KOPT-K1 (cell line): ENCODE measurements around the gene NTM.

ENCODE experiments used
- H3K27ac ChIP-seq: fragments of 200-600 bp; sonication (generic); 2 replicates; pipeline ENCODE4 v1.5.1; 2016; ENCODE audit warnings: antibody characterized with exemption, mild to moderate bottlenecking, low read depth, low read length; ENCODE audit not compliant: poor library complexity, severe bottlenecking
- H3K36me3 ChIP-seq: fragments of 200-600 bp; sonication (generic); 2 replicates; pipeline ENCODE4 v1.5.1; 2017; ENCODE audit warnings: antibody characterized with exemption, mild to moderate bottlenecking, low read length, moderate library complexity; ENCODE audit not compliant: insufficient read depth
- H3K9me3 ChIP-seq: fragments of 200-600 bp; sonication (generic); 2 replicates; pipeline ENCODE4 v1.5.1; 2017; ENCODE audit warnings: antibody characterized with exemption, low read length, mild to moderate bottlenecking; ENCODE audit not compliant: insufficient read depth, poor library complexity, severe bottlenecking

The NTM gene

DNA sequence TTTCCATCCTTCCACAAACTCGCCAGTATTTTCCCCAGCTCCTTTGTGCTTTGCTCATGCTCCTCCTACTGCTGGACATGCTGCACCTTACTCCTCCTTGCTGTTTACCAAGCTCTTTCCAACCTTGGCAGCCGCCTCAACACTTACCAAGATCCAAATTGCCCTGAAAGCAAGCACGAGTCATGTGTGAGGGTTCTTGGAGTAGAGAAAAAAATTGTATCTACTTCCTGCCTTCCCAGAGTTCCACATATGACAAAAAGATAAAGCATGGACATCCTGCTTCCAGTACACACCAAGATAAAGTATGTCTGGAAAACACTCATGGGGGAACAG, 767.5 kb downstream of the NTM start:
- Histone ChIP-seq H3K27ac (no peak overlapping the region), H3K36me3 (no peaks in the 10 kb centered on the region), H3K9me3 (no peaks in the 10 kb centered on the region)

DNA sequence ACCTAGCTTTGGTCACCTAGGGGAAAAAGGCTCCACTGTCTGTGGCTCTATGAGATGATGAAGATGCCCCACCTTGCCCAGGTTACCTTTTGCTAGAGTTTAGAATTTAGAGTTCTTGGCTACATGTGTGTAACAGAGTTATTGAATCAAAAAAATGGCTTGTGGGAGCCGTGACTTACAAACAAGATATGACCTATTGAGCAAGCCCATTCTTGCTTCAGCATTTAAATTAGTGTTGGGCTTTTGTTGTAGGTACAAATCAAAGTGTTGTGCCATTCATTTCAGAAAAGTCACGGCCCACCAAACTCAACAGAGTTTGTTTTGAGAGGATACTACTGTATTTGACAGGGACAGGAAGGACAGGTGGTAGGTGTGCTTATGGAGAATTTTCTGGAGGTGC, 768.8 kb downstream of the NTM start:
- Histone ChIP-seq H3K36me3 (no peaks in the 10 kb centered on the region), H3K9me3 (no peaks in the 10 kb centered on the region), H3K27ac (no peak overlapping the region)

- Histone ChIP-seq H3K27ac (no peak overlapping the region), H3K9me3 (no peaks in the 10 kb centered on the region), H3K36me3 (no peaks in the 10 kb centered on the region)
Measured at GRCh38 chr11:132140056-132140455, 769.6 kb downstream of the NTM start.

DNA sequence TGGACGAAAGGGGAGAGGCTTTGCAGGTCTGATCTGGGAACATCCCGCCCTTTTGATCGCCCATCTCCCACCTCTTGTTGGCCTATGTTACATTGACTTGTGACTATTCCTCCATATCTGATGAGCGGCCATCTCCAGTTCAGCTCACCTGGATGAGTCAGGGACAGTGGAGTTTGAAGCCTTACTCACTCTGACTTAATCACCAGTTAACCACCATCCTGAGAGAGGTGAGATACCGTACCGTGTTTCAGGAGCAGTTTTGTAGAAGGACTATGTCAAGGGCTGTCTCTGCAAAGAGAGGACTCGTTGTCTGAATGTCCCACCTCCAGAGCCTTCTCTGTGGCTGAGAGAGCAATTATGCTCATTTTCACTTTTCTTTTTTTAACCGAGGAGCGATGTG, 771.7 kb downstream of the NTM start:
- Histone ChIP-seq H3K9me3 (no peaks in the 10 kb centered on the region), H3K27ac (no peak overlapping the region), H3K36me3 (no peaks in the 10 kb centered on the region)

DNA sequence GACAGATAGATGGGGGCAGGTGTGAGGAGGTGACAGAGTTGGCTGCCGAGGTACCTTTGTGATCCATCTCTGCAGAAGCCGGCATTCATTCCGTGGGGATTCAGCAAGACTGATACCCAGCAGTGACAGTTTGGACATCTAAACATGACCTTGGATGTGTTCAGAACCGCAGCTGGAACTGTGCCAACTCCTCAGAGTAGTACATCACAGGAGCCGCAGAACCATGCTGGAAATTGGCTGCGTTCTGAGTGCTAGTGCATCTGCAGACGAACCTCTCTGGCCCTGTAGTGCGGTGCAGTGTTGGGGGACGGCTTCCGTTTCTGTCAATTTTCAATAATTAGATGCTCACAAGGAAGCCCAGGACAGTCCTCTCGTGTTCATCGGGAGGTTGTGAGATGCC, 772.1 kb downstream of the NTM start:
- no peaks in the 10 kb centered on the region for H3K9me3 ChIP-seq
- no peaks in the 10 kb centered on the region for H3K36me3 ChIP-seq
- no peak overlapping the region for H3K27ac ChIP-seq

DNA sequence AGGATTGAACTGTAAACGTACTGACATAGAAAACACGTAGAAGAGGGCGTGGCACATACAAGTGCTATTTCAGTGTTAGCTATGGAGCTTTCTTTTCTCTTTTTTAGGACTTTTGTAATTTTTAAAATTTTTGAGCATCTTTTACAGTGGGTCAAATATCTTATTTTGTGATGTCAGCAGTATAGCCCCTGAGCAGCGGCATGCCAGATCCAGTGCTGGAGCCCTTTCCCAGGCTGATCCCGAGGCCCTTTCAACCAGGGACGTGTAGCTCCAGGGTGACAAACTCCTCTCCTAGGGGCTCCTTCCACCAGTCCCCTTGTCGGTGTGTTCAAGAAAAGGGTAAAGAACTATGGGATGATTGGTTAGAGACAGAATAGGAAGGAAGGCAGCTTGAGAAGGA, 777.0 kb downstream of the NTM start:
- Histone ChIP-seq H3K36me3 (no peaks in the 10 kb centered on the region), H3K9me3 (no peaks in the 10 kb centered on the region), H3K27ac (no peak overlapping the region)

DNA sequence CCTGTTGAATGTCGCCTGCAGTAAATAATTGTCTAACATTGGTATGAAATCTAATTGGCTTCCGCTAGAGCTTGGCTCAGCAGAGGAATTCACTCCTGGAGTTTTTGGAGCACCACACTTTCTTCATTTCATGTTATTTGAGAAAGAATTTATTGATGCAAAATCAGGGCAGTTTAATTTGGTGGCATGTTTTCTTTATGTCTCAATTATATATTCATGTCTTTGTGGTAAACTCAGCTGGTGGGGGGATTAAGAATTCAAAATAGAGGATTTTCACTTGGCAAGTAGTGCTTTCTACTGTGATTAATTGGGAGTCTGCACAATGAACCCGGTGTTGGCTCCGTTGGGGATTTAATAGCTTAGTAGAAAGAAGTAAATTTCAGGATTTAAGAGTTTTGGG, 784.4 kb downstream of the NTM start:
- H3K9me3 ChIP-seq, result no peaks in the 10 kb centered on the region
- no peak overlapping the region for H3K27ac ChIP-seq
- no peaks in the 10 kb centered on the region for H3K36me3 ChIP-seq

DNA sequence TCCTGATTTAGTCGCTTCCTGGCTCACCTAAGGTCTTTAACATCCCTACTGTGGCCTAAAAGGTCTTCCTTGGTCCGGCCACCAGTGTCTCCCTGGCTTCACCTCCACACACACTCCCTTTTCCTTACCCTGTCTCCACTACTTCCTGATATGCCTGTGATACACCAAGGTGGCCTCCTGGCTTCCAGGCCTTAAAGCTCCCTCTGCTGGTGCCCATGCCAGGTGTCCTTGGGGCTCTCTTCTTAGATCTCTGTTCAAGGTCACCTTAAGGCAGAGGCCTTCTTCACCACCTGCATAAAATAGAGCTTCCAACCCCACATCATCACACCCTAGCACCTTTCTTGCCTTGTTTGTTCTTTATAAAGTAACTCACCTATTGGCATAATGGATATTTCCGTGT, 787.7 kb downstream of the NTM start:
- H3K9me3 ChIP-seq, result no peaks in the 10 kb centered on the region
- H3K27ac ChIP-seq, result no peak overlapping the region
- no peaks in the 10 kb centered on the region for H3K36me3 ChIP-seq

- Histone ChIP-seq H3K9me3 (no peaks in the 10 kb centered on the region), H3K36me3 (no peaks in the 10 kb centered on the region), H3K27ac (no peak overlapping the region)
Measured at GRCh38 chr11:132158696-132159095, 788.3 kb downstream of the NTM start.

- Histone ChIP-seq H3K27ac (no peak overlapping the region), H3K9me3 (no peaks in the 10 kb centered on the region), H3K36me3 (no peaks in the 10 kb centered on the region)
Measured at GRCh38 chr11:132161403-132162078, 791.1 kb downstream of the NTM start.

GRCh38 chr11:132168344-132168981, 798.0 kb downstream of the NTM start:
- Histone ChIP-seq H3K27ac (no peak overlapping the region), H3K9me3 (no peaks in the 10 kb centered on the region), H3K36me3 (no peaks in the 10 kb centered on the region)

- H3K36me3 ChIP-seq, result no peaks in the 10 kb centered on the region
- H3K27ac ChIP-seq, result no peak overlapping the region
- no peaks in the 10 kb centered on the region for H3K9me3 ChIP-seq
Measured at GRCh38 chr11:132171031-132171430, 800.6 kb downstream of the NTM start.

DNA sequence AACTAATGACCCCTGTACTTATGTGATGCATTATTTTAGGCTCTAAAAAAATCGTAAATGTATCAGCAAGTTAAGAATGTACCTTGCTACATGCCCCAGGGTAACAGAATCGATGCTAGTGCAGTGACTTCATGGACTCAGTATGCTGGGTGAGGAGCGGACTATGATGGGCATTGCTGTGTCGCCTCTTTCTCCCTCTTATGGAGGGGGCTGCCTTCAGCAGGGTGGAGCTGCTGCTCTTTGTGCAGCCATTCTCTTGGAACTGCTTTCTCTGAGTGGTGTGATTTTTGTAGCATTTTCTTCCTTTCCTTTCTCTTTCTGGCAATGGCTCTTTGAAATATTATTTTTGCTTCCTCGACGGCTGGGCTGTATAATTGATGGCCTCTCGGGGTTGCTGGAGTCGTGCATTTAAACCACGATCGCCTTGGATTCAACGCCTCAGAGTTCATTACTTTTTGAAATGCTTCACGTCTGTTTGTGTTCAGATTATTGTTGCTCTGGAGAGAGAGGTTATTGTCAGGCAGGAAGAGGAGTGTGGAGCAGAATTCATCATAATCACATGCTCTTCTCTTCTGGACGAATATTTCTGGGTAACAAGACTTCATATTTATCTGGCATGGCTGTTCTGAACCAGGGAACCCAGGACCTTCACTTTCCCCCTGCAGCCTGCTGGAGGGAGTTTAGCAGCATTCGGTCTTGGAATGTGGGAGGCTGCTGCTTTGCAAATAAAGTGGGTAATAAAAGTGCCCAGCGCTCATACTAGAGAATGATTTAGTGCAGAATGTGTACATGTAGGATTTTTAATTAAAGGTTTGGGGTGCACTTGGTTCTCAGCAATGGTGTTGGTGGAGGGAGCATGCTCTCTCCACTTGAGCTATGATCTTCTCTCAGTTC, 804.2 kb downstream of the NTM start:
- H3K27ac ChIP-seq, result no peak overlapping the region
- H3K9me3 ChIP-seq, result no peaks in the 10 kb centered on the region
- no peaks in the 10 kb centered on the region for H3K36me3 ChIP-seq

- no peaks in the 10 kb centered on the region for H3K9me3 ChIP-seq
- no peaks in the 10 kb centered on the region for H3K36me3 ChIP-seq
- no peak overlapping the region for H3K27ac ChIP-seq
Measured at GRCh38 chr11:132177106-132177505, 806.7 kb downstream of the NTM start.

DNA sequence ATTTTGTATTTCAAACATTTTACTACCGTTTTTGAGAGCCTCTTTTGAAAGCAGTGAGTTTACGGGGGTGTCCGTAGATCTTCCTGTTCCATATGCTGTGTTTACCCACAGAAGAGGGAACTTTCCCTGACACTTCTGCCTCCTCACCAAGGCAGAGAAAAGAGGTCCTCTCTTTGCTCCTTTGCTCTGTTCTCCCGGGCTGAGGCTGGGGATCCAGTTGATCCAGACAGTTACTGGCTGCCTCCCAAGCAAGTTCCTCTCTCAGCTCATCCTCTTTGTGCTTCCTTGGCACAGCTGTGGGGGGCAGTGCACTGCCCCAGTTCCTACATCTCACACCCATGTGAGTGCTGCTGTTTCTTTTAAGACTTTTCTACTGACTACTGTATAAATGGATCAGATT, 813.7 kb downstream of the NTM start:
- Histone ChIP-seq H3K9me3 (no peaks in the 10 kb centered on the region), H3K36me3 (no peaks in the 10 kb centered on the region), H3K27ac (no peak overlapping the region)
